Adrenal gland (tissue), 12 donors: Measurements from ENCODE around the gene GRK3. TPM values are rescaled to one million over a fixed set of nuclear protein-coding genes. Genes with fewer than 3 reads are reported as not detected.

Source experiments
- DNase-seq, 7 donors: peaks; one replicate each; pipeline ENCODE4 v3.0.0-alpha.2; 2019 to 2020
- H3K27ac ChIP-seq, 5 donors: fragments of 200-600 bp; sonication (generic) in 4 of 5; 1 replicate in 3 of 5; 2 replicates in 2 of 5; pipeline versions ENCODE4 v1.5.1 to v1.8.0; 2016 to 2020; ENCODE audit warnings: mild to moderate bottlenecking in 1 of 5
- H3K27me3 ChIP-seq: fragments of 200-600 bp; 2 replicates; pipeline ENCODE4 v1.8.0; 2021
- H3K36me3 ChIP-seq, 2 donors: fragments of 200-600 bp; replicated peaks in 1 of 2; 1 replicate in 1 of 2; 2 replicates in 1 of 2; pipeline versions ENCODE4 v1.5.1 to v1.8.0; 2018 to 2022
- H3K4me1 ChIP-seq, 2 donors: fragments of 200-600 bp; replicated peaks in 1 of 2; 1 replicate in 1 of 2; 2 replicates in 1 of 2; pipeline versions ENCODE4 v1.5.1 to v1.8.0; 2018 to 2021
- H3K4me3 ChIP-seq, 4 donors: fragments of 200-600 bp; sonication (generic) in 3 of 4; one replicate each; pipeline ENCODE4 v1.5.1; 2016 to 2018
- H3K9me3 ChIP-seq, 3 donors: fragments of 200-600 bp; sonication (generic) in 1 of 3; replicated peaks in 1 of 3; 1 replicate in 2 of 3; 2 replicates in 1 of 3; pipeline versions ENCODE4 v1.5.1 to v1.8.0; 2016 to 2021
- POLR2A ChIP-seq, 2 donors: fragments of 450-650 bp; IDR thresholded peaks; one replicate each; pipeline ENCODE4 v1.6.1; 2017; ENCODE audit warnings: antibody characterized with exemption in 2 of 2, mild to moderate bottlenecking in 2 of 2, moderate library complexity in 1 of 2
- WGBS, 4 donors: extraction: QIAGEN DNeasy Blood & Tissue Kit in 2 of 4; methylation state at CpG; one replicate each; pipeline versions ENCODE4 v1.1.5 to v1.1.7; 2013 to 2017; 5-methylcytosine and 5-hydroxymethylcytosine counted together
- intact Hi-C, 2 donors: fragments of 100-400 bp; cut with DNase I; formaldehyde crosslinking; loops; one replicate each; pipeline versions ENCODE4 v1.14.1 to v1.15.0; 2022 to 2023
- polyA plus RNA-seq, 3 donors: library from polyadenylated mRNA; stranded (reverse); fragments of 200-250 nt in 2 of 3; fragments of 350-450 nt in 1 of 3; fragmentation: Illumina TruSeq in 1 of 3; extraction: RNeasy Lipid Tissue Mini Kit (QIAGEN cat#74804) in 1 of 3; gene quantifications; one replicate each; pipeline ENCODE4 v1.2.3, GENCODE V29; 2013 to 2014
- total RNA-seq, 9 donors: library from RNA; depleted of rRNA in 4 of 9; stranded (reverse); fragments of >200 nt in 4 of 9; fragments of 120-200 nt in 1 of 9; fragmentation: NEBNext Ultra II Directional in 1 of 9; extraction: Animal tissue kit (Norgen Biotek cat#: 25700) in 1 of 9; gene quantifications; one replicate each; pipeline versions ENCODE4 v1.1.0 to v1.2.4, GENCODE V29; 2013 to 2023
- TF ChIP-seq, protein P1 (sequence below), 6 experiments: fragments of 450-650 bp in 4 of 6; fragments of 200-600 bp in 2 of 6; sonication (generic) in 1 of 6; IDR thresholded peaks; 1 replicate in 5 of 6; 2 replicates in 1 of 6; pipeline versions ENCODE4 v1.5.1 to v1.8.0; 2016 to 2021; ENCODE audit warnings: antibody characterized with exemption in 6 of 6, mild to moderate bottlenecking in 2 of 6, moderate library complexity in 1 of 6
- donor health status: healthy with polysubstance abuse.
- donor health status: Bipolar disorder and iron deficiency.
- donor health status: DM: yes; HTN: yes; CAD: no.
- donor health status: DM: no; HTN: no; CAD: no.
- donor health status: DM: no; HTN: no; CAD: no.
- donor health status: DM: yes; HTN: yes; CAD: no.

The GRK3 gene
- total and polyA plus RNA-seq, 12 donors: 3.2 to 20.9 (median 10.1) TPM

GRCh38 chr22:25672289-25673084, 108.0 kb downstream of the GRK3 start:
- no peak for TF ChIP-seq POLR2A (IDR thresholded peaks at IDR 0.05)
- TF ChIP-seq, protein P1, sequence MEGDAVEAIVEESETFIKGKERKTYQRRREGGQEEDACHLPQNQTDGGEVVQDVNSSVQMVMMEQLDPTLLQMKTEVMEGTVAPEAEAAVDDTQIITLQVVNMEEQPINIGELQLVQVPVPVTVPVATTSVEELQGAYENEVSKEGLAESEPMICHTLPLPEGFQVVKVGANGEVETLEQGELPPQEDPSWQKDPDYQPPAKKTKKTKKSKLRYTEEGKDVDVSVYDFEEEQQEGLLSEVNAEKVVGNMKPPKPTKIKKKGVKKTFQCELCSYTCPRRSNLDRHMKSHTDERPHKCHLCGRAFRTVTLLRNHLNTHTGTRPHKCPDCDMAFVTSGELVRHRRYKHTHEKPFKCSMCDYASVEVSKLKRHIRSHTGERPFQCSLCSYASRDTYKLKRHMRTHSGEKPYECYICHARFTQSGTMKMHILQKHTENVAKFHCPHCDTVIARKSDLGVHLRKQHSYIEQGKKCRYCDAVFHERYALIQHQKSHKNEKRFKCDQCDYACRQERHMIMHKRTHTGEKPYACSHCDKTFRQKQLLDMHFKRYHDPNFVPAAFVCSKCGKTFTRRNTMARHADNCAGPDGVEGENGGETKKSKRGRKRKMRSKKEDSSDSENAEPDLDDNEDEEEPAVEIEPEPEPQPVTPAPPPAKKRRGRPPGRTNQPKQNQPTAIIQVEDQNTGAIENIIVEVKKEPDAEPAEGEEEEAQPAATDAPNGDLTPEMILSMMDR (IDR thresholded peaks at IDR 0.05): no peak
- H3K27me3 ChIP-seq: no peaks in the 10 kb centered on the region
- 81 to 89% (median 86%) methylated on average over 5 of the region's 5 CpGs for WGBS, 4 donors
- H3K4me3 ChIP-seq: no peak overlapping the region
- H3K9me3 ChIP-seq: no peaks in the 10 kb centered on the region
- H3K36me3 ChIP-seq: no peaks in the 10 kb centered on the region
- DNase-seq: no peak
- intact Hi-C loops: no loop called here
- H3K27ac ChIP-seq: no peak overlapping the region
- H3K4me1 ChIP-seq: peaks cover 7 to 16% of the 10 kb centered on the region in 2 donors

GRCh38 chr22:25673713-25674112, 109.2 kb downstream of the GRK3 start:
- no peak for TF ChIP-seq POLR2A (IDR thresholded peaks at IDR 0.05)
- TF ChIP-seq, protein P1 (IDR thresholded peaks at IDR 0.05): no peak
- no peak overlapping the region for H3K4me3 ChIP-seq
- intact Hi-C loops: no loop called here

GRCh38 chr22:25677631-25678030, 113.2 kb downstream of the GRK3 start:
- Histone ChIP-seq H3K9me3 (no peaks in the 10 kb centered on the region), H3K4me1 (peaks cover 0 to 6% of the 10 kb centered on the region in 2 donors), H3K27me3 (no peaks in the 10 kb centered on the region), H3K27ac (no peak overlapping the region), H3K36me3 (no peaks in the 10 kb centered on the region), H3K4me3 (no peak overlapping the region)
- DNase-seq: no peak
- WGBS, 4 donors: 75 to 85% (median 80%) methylated on average over 4 of the region's 4 CpGs
- no peak for TF ChIP-seq POLR2A (IDR thresholded peaks at IDR 0.05)
- TF ChIP-seq, protein P1 (IDR thresholded peaks at IDR 0.05): no peak
- intact Hi-C loops: no loop called here

More at GRCh38 chr22:25673713-25674112, 109.2 kb downstream of the GRK3 start:
- peaks cover 0 to 4% of the 10 kb centered on the region in 2 donors for H3K4me1 ChIP-seq
- H3K27me3 ChIP-seq: no peaks in the 10 kb centered on the region
- DNase-seq: no peak
- no peak overlapping the region for H3K27ac ChIP-seq
- no peaks in the 10 kb centered on the region for H3K36me3 ChIP-seq
- H3K9me3 ChIP-seq: no peaks in the 10 kb centered on the region
- 83 to 90% (median 88%) methylated on average over 5 of the region's 5 CpGs for WGBS, 4 donors

GRCh38 chr22:25680051-25680450, 115.6 kb downstream of the GRK3 start:
- intact Hi-C loops: no loop called here
- WGBS, 4 donors: 82 to 89% (median 84%) methylated on average over 2 of the region's 2 CpGs
- Histone ChIP-seq H3K27ac (no peak overlapping the region), H3K4me1 (peaks cover 0 to 6% of the 10 kb centered on the region in 2 donors), H3K27me3 (no peaks in the 10 kb centered on the region), H3K4me3 (no peak overlapping the region), H3K9me3 (no peaks in the 10 kb centered on the region), H3K36me3 (no peaks in the 10 kb centered on the region)
- no peak for TF ChIP-seq POLR2A (IDR thresholded peaks at IDR 0.05)
- TF ChIP-seq, protein P1 (IDR thresholded peaks at IDR 0.05): no peak
- no peak for DNase-seq
